ENCODE data around the gene AGXT2. TPM values are rescaled to one million over a fixed set of nuclear protein-coding genes. Genes with fewer than 3 reads are reported as not detected.
A peak's percentile ranks its signal among the peaks of the same experiment; 100 is the strongest.
"Not testable (repeated sequence)": the region's sequence is repeated elsewhere in the genome, so short reads cannot be mapped to it uniquely, and the experiment has no call there.

The AGXT2 gene
- total RNA-seq, 2 donors from 2014 or later = not detected

DNA sequence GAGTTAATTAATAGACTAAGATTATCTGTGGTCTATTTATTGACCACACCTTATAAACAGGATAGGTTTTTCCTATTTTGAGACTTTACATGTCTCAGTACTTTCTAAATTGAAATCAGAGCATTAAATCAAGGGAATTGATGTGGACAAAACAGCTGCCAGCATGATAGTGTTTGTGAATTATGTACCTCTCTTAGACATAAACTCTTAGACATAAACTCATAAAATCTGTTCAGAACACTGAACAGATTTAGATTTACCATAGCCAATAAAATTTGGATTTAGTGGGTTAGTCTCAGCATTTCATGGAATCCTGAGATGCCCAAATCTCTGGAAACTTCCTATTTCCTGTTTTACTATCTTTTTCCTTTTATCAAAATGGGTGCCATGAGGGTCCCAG is 11.5 kb upstream of the AGXT2 start:
- no peak for ATAC-seq
- intact Hi-C loops (cut with DNase I) = no loop called here

DNA sequence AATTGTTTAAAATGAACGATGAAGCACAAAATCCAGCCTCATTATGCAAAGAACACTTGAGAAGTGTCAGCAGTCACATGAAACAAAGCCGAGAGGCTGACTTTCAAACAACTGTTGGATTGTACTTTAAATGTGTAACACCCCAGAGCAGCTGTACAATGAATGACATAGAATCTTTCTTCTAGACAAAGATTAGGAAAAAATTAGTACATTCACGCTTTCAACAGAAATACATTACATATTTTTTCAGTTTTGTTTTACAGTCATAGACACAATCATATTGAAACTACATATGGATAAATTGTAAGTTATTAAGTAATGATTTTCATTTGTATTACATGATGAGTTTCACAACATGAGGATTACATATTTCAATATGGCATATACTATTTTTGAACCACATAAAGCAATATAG is 10.6 kb upstream of the AGXT2 start:
- intact Hi-C loops (cut with DNase I) = no loop called here
- no peak for ATAC-seq
- no peak for DNase-seq

More for the DNA sequence above, 11.5 kb upstream of the AGXT2 start:
- DNase-seq = no peak

GRCh38 chr5:35056686-35057085 is 8.9 kb upstream of the AGXT2 start:
- intact Hi-C loops (cut with DNase I) = no loop called here
- ATAC-seq (no peak), DNase-seq (no peak)

GRCh38 chr5:35052838-35053237 is 5.1 kb upstream of the AGXT2 start:
- intact Hi-C loops (cut with DNase I) = no loop called here
- no peak for DNase-seq
- no peak for ATAC-seq

DNA sequence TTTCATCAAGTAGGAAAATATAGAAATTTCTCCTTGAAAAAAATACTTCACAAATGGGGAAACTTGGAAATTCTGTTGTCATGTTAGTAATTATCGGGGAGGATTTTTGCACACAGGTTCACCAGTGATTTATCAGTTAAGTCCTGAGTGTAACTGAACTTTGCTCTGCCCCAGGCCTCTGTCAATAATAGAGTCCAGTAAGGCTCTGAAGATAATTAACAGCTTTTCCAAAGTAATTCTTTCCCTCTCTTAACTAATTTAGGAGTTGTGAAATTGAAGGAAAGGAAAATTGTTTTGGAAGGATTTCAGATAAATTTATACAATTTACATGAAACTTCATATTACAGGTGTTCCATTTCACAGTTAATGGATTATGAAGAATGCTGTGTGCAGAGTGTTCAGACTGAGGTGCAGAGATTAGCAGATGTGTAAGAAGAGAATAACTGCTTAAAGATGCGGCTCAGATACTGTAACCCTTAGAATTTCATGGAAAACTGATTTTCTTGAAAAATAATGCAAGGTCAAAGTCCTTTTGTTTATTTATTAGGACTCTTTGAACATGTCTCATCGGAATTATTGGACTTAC is 2.9 kb upstream of the AGXT2 start:
- intact Hi-C loops (cut with DNase I) = no loop called here
- DNase-seq (no peak), ATAC-seq (no peak)

DNA sequence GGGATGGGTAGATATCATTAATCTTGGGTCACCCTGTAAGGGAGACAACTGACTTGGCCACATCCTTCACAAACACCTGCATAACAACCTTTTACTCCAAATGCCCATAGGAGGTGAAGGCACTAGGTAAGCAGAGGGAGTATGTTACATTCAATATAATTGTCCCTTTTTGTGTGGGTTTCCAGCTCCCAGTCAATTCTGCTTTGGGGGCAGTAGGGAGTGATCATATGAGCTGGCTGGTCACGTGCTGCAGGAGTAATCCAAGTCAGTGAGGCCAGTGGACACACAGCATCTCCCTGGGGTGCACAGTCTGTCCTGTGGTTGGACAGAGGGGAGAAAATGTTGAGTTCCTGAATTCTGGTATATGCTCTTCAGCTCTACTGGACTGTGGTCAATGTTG is 1.2 kb upstream of the AGXT2 start:
- no peak for DNase-seq
- ATAC-seq = no peak
- intact Hi-C loops (cut with DNase I) = no loop called here

DNA sequence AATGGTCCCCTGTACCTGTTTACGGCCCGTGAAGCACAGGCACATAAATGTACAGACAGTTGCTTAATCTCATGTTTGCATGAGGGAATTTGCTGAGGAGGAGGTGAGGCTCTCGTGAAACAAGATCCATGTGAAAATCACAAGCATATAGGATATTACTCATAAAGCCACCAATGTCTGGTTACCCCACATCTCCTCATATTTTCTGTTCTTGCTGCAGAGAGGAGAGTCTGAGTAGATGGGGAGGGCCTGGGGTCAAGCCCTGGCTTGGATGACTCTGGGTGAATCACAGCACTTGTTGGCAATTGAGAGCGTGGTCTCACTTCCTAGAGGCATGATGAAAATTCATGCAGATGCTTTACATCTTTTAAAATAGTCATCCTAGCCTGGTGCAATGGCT is 975 bp downstream of the AGXT2 start:
- no peak for ATAC-seq
- no peak for DNase-seq
- intact Hi-C loops (cut with DNase I) = no loop called here

DNA sequence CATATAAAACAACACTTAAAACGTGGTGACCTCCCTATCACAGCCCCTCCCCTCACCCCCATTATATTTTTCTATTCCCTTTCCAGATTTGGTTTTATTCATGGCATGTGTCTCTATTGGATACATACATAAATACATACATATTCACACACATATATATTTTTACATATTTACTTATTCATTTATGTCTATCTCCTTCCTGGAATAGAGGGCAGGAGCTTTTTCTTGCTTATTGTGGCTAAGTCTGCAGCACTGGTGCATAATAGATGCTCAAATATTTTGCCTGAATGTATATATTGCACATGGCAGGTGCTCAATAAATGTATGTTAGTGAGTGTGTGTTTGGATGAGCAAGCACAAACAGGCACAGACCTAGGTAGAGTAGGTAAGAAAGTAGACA is 2.5 kb downstream of the AGXT2 start:
- DNase-seq = no peak
- intact Hi-C loops (cut with DNase I) = no loop called here
- ATAC-seq = no peak

DNA sequence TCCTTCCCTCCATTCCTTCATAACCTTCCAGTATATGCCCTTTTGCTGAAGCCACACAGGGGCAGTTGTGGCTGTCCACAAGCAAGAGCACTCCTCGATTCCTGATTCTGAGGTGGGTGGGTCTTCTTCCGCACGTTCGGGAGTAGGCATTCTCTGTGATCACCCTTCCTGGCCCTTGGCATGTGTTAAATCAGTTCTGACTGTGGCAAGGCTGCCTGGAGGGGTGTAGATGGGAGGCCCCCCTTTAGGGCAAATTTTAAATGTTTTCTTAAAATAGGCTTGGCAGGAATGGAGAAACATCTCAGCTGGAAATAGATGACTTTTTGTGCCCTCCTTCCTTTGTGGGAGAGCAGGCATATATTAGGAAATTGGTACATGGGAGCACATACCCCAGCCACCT is 3.1 kb downstream of the AGXT2 start:
- intact Hi-C loops (cut with DNase I) = no loop called here
- no peak for ATAC-seq

GRCh38 chr5:35042781-35043180 is 5.0 kb downstream of the AGXT2 start:
- ATAC-seq = no peak
- DNase-seq = no peak
- intact Hi-C loops (cut with DNase I) = no loop called here

More for the DNA sequence above, 3.1 kb downstream of the AGXT2 start:
- no peak for DNase-seq

DNA sequence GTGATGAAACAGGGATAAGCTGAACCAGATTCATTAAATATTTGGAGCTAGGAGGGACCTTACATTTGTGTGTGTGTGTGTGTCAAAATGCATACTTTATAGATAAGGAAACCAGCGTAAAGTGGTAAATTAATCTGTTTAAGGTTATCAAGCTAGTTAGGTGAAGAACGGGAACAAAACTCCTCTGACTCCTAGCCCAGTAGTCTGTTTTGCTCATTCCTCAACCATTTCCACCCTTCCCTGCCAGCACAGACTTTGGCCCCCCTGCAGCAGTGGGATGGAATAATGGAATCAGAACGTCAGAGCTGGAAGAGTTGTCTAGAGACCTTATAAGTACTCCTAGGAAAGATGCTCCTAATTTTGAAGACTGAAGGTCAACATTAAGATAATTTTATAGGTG is 6.5 kb downstream of the AGXT2 start:
- DNase-seq (no peak), ATAC-seq (peak in 1 of 2 donors; percentile 34)
- intact Hi-C loops (cut with DNase I) = no loop called here

DNA sequence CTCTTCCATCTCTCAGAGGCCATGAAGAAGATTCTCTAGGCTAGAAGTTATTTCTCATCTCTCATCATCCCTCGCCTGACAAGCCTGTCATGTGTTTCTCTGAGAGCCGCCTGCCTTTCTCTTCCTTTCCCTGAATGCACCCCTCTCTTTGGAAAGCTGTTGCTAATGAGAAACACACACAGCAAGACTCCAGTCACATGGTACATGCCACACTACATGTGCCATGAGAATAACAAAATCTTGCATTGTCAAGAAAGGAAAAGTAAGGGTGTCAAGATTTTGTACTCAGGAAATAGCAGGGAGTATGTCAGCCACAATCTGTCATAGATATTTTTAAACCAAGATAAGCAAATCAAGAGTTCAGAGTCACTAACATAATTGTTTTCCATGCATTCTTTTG is 8.9 kb downstream of the AGXT2 start:
- intact Hi-C loops (cut with DNase I) = no loop called here
- no peak for DNase-seq
- ATAC-seq = no peak

DNA sequence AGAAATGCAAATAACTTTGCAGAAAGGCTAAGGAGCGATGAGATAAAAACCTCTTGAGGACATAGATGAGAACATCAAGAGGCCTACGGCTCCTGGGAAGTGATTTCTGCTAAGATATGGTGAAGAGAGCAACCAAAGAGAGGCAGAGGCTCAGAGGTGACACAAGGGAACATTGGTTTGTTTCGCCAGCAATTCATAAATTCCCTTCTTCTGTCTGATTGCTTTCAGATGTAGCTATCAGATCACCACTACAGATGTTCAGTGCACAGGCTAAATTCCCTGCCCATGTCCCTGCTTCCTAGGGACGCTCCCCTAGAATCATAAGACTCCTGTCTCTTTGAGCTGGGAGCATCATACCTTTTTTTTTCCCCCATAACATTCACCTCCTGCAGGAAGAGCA is 11.2 kb downstream of the AGXT2 start:
- no peak for DNase-seq
- no peak for ATAC-seq
- intact Hi-C loops (cut with DNase I) = no loop called here

DNA sequence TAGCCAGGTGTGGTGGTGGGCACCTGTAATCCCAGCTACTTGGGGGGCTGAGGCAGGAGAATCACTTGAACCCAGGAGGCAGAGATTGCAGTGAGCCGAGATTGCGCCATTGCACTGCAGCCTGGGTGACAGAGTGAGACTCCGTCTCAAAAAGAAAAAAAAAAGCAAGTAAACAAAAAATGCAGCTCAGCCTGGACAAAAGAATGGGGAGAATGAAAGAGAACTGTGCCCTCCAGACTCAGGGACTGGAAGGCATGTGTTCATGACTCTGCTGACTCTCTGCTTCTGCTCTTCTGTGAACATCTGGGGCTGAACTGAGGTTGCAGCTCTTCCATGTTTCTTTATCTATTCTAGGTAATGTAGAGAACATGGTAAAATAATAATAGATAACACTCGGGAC is 11.8 kb downstream of the AGXT2 start:
- ATAC-seq; intact Hi-C loops (cut with DNase I); DNase-seq: not testable (repeated sequence)

DNA sequence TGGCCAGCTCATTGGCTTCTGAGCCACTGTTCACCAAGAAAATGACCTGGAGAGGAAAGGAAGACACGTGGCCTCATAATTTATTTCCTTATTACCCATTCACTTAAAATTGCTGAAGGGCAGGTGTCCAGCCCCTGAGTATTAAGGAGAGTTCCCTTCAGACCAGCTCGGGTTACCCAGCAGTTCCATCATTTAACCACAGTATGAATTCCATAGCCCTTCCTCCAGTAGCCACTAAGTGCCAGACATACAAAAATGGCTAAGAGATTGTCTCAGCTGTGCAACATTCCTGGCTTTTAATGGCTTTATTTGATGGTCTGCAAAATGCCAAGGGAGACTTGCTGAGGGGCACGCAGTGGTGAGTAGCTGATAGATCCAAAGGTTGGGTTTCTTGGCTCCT is 12.5 kb downstream of the AGXT2 start:
- ATAC-seq (no peak), DNase-seq (no peak)
- intact Hi-C loops (cut with DNase I) = no loop called here

GRCh38 chr5:35032356-35032755 is 15.4 kb downstream of the AGXT2 start:
- DNase-seq (no peak), ATAC-seq (no peak)
- intact Hi-C loops (cut with DNase I) = no loop called here

DNA sequence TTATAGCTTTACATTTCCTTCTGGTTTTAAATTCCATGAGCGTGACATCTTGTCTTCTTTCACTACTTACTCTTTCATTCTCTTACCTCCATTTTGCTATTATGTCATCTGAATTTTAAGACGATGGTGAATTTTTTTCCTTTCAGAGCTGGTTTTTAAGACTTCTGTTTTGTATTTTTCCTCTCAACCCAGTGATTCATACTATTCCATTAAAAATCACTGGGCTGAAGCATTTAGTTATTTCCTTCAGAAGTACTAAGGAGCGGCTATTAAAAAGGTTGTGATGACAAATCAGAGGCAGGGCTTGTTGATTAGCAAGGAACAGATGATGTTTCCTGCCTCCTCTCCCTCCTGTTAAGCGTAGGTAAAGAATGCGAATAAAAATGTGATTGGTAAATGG is 16.5 kb downstream of the AGXT2 start:
- no peak for DNase-seq

DNA sequence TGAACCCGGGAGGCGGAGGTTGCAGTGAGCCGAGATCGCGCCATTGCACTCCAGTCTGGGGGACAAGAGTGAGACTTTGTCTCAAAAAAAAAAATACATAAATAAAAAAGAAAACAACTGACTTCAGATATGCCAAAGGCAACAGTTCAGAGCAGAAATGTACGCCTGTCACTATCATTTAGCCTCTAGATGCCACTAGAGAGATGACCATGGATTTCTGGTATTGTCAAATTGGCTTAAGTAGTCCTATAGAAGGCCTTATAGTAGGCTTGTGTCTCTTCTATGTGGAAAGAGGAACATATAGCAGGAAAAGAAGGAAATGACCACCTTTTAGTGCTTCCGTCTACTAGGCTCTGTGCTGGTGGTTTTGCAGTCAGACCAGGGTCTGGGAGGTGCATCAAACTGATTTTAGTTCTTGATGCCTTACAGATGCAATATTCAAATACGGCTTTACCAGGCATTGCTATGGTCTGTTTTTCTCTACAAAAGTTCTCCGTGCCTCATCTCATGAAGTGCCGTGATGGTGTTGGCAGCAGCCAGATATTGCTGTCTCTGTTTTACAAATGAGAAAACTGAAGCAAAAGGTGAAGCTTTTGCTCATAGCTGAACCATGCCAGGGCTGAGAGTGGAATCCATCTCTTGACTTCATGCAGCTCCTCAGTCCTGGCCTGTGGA is 17.2 kb downstream of the AGXT2 start:
- intact Hi-C loops (cut with DNase I) = no loop called here
- ATAC-seq = no peak
- no peak for DNase-seq

More for the DNA sequence above, 16.5 kb downstream of the AGXT2 start:
- intact Hi-C loops (cut with DNase I) = no loop called here
- ATAC-seq = peak in 1 of 2 donors; percentile 86

GRCh38 chr5:35029333-35029732 is 18.4 kb downstream of the AGXT2 start:
- intact Hi-C loops (cut with DNase I) = no loop called here
- ATAC-seq = no peak

GRCh38 chr5:35026941-35027340 is 20.8 kb downstream of the AGXT2 start:
- no peak for ATAC-seq
- intact Hi-C loops (cut with DNase I) = no loop called here
- DNase-seq = no peak

More at GRCh38 chr5:35029333-35029732, 18.4 kb downstream of the AGXT2 start:
- no peak for DNase-seq

- intact Hi-C loops (cut with DNase I) = no loop called here
- no peak for ATAC-seq
- no peak for DNase-seq
These were observed 21.4 kb downstream of the AGXT2 start for GRCh38 chr5:35026280-35026840.

Data from left cardiac atrium (tissue), 4 donors.